PFSK-1 (cell line): ENCODE results near the gene HSD17B11.

ENCODE experiments used
- FOXP2 ChIP-seq: optimal IDR thresholded peaks from 2 replicates; pipeline ENCODE3; 2011; ENCODE audit warnings: borderline replicate concordance, control low read depth, inconsistent platforms; ENCODE audit not compliant: insufficient read depth; ENCODE audit errors: extremely low read length, extremely low read depth
- POLR2AphosphoS5 ChIP-seq: IDR thresholded peaks from 2 replicates; pipeline ENCODE4 v1.6.1; 2012; ENCODE audit warnings: low read depth, mild to moderate bottlenecking, control low read depth, low read length, moderate library complexity
- REST ChIP-seq, 2 experiments: IDR thresholded peaks; 2 replicates each; pipeline versions ENCODE4 v1.6.1 to v1.8.0; 2011 to 2012; ENCODE audit warnings: low read depth in 2 of 2, low read length in 2 of 2, control low read depth in 1 of 2, inconsistent platforms in 1 of 2, mild to moderate bottlenecking in 1 of 2, moderate library complexity in 1 of 2; ENCODE audit not compliant: insufficient read depth in 1 of 2
- SIN3A ChIP-seq: IDR thresholded peaks from 2 replicates; pipeline ENCODE4 v1.6.1; 2012; ENCODE audit warnings: mild to moderate bottlenecking, low read length, moderate library complexity, borderline replicate concordance; ENCODE audit not compliant: insufficient read depth
- TAF1 ChIP-seq: IDR thresholded peaks from 2 replicates; pipeline ENCODE4 v1.6.1; 2012; ENCODE audit warnings: low read length, control low read depth, borderline replicate concordance; ENCODE audit not compliant: insufficient read depth

HSD17B11 gene

GRCh38 chr4:87359258-87359657 is 31.7 kb downstream of the HSD17B11 start:
- TF ChIP-seq POLR2AphosphoS5 (no peak), TAF1 (no peak), REST (IDR thresholded peaks at IDR 0.05; ENCODE audit: insufficient read depth in 1 of 2, low read depth in 2 of 2, low read length in 2 of 2) (no peak), SIN3A (no peak), FOXP2 (no peak)

GRCh38 chr4:87356832-87357526 is 34.0 kb downstream of the HSD17B11 start:
- no peak for TF ChIP-seq REST (IDR thresholded peaks at IDR 0.05; ENCODE audit: insufficient read depth in 1 of 2, low read depth in 2 of 2, low read length in 2 of 2)
- TF ChIP-seq FOXP2 = no peak
- TF ChIP-seq POLR2AphosphoS5 = no peak
- no peak for TF ChIP-seq TAF1
- TF ChIP-seq SIN3A = no peak

GRCh38 chr4:87354168-87355102 is 36.6 kb downstream of the HSD17B11 start:
- no peak for TF ChIP-seq TAF1
- TF ChIP-seq FOXP2 = no peak
- no peak for TF ChIP-seq REST (IDR thresholded peaks at IDR 0.05; ENCODE audit: insufficient read depth in 1 of 2, low read depth in 2 of 2, low read length in 2 of 2)
- TF ChIP-seq POLR2AphosphoS5 = no peak
- TF ChIP-seq SIN3A = no peak

- TF ChIP-seq REST (IDR thresholded peaks at IDR 0.05; ENCODE audit: insufficient read depth in 1 of 2, low read depth in 2 of 2, low read length in 2 of 2) = no peak
- TF ChIP-seq TAF1 = no peak
- TF ChIP-seq SIN3A = no peak
- TF ChIP-seq FOXP2 = no peak
- no peak for TF ChIP-seq POLR2AphosphoS5
Measured at GRCh38 chr4:87353592-87353991, 37.4 kb downstream of the HSD17B11 start.
